ENCODE data around the gene AUTS2. TPM values are rescaled to one million over a fixed set of nuclear protein-coding genes. Genes with fewer than 3 reads are reported as not detected.

The AUTS2 gene
- polyA plus RNA-seq, 10 donors, result 54.7 to 101 (median 77.6) TPM

- peak; percentile 21 to 39 (median 27) for DNase-seq
Observed at GRCh38 chr7:70171369-70171920, 573.2 kb downstream of the AUTS2 start.

GRCh38 chr7:70177166-70177565, 578.9 kb downstream of the AUTS2 start:
- peak in 1 of 3 donors; percentile 56 for DNase-seq

- no peak for DNase-seq
Observed at GRCh38 chr7:70178211-70178610, 579.9 kb downstream of the AUTS2 start.

- no peak for DNase-seq
Observed at GRCh38 chr7:70178787-70179186, 580.5 kb downstream of the AUTS2 start.

GRCh38 chr7:70182521-70182920, 584.2 kb downstream of the AUTS2 start:
- DNase-seq, result no peak

GRCh38 chr7:70183278-70183677, 585.0 kb downstream of the AUTS2 start:
- DNase-seq, result no peak

GRCh38 chr7:70188901-70189650, 590.8 kb downstream of the AUTS2 start:
- DNase-seq, result peak in 1 of 3 donors; percentile 18

- no peak for DNase-seq
Observed at GRCh38 chr7:70189776-70190175, 591.5 kb downstream of the AUTS2 start.

- DNase-seq, result no peak
Observed at GRCh38 chr7:70190281-70190680, 592.0 kb downstream of the AUTS2 start.

GRCh38 chr7:70193514-70193913, 595.2 kb downstream of the AUTS2 start:
- DNase-seq, result peak in 2 of 3 donors; percentile 10 to 20

- DNase-seq, result no peak
Observed at GRCh38 chr7:70208236-70209063, 610.2 kb downstream of the AUTS2 start.

GRCh38 chr7:70210200-70210935, 612.1 kb downstream of the AUTS2 start:
- DNase-seq, result no peak

GRCh38 chr7:70210936-70211310, 612.6 kb downstream of the AUTS2 start:
- DNase-seq, result peak in 1 of 3 donors; percentile 8

GRCh38 chr7:70212281-70212680, 614.0 kb downstream of the AUTS2 start:
- DNase-seq, result no peak

- DNase-seq, result no peak
Observed at GRCh38 chr7:70214071-70214470, 615.8 kb downstream of the AUTS2 start.

GRCh38 chr7:70215491-70215890, 617.2 kb downstream of the AUTS2 start:
- DNase-seq, result peak in 1 of 3 donors; percentile 33

- no peak for DNase-seq
Observed at GRCh38 chr7:70217571-70217970, 619.3 kb downstream of the AUTS2 start.

GRCh38 chr7:70218006-70218405, 619.7 kb downstream of the AUTS2 start:
- no peak for DNase-seq

GRCh38 chr7:70219061-70219460, 620.8 kb downstream of the AUTS2 start:
- no peak for DNase-seq

- no peak for DNase-seq
Observed at GRCh38 chr7:70229242-70229641, 631.0 kb downstream of the AUTS2 start.

- DNase-seq, result no peak
Observed at GRCh38 chr7:70230761-70231160, 632.5 kb downstream of the AUTS2 start.

GRCh38 chr7:70233776-70234175, 635.5 kb downstream of the AUTS2 start:
- DNase-seq, result no peak
